ENCODE measurements around the gene BATF3. TPM values are rescaled to one million over a fixed set of nuclear protein-coding genes. Genes with fewer than 3 reads are reported as not detected.
"Not testable (repeated sequence)": the region's sequence is repeated elsewhere in the genome, so short reads cannot be mapped to it uniquely, and the experiment has no call there.

Gene BATF3
- total RNA-seq, 4 donors from 2014 or later: 1.2 to 1.6 (median 1.2) TPM

GRCh38 chr1:212713465-212714136 lies 14.0 kb upstream of the BATF3 start:
- Histone ChIP-seq H3K36me3 (no peaks in the 10 kb centered on the region), H3K27ac (no peak overlapping the region), H3K4me3 (replicated peaks in 1 of 3) (no peak overlapping the region), H3K4me1 (no peaks in the 10 kb centered on the region), H3K9me3 (no peaks in the 10 kb centered on the region), H3K27me3 (no peaks in the 10 kb centered on the region)
- intact Hi-C loops (cut with DNase I): no loop called here
- no peak for TF ChIP-seq POLR2A (IDR thresholded peaks at IDR 0.05)
- no peak for TF ChIP-seq CTCF (IDR thresholded peaks at IDR 0.05)
- DNase-seq: no peak
- WGBS, 2 donors: 84 to 85% methylated on average over 5 of the region's 5 CpGs

GRCh38 chr1:212712451-212713303 lies 13.0 kb upstream of the BATF3 start:
- no peaks in the 10 kb centered on the region for H3K27me3 ChIP-seq
- WGBS, 2 donors: 80 to 91% methylated on average over 4 of the region's 4 CpGs
- DNase-seq: no peak
- H3K9me3 ChIP-seq: no peaks in the 10 kb centered on the region
- H3K4me3 ChIP-seq (replicated peaks in 1 of 3): no peak overlapping the region
- H3K27ac ChIP-seq: no peak overlapping the region
- H3K4me1 ChIP-seq: no peaks in the 10 kb centered on the region
- no peak for TF ChIP-seq CTCF (IDR thresholded peaks at IDR 0.05)
- intact Hi-C loops (cut with DNase I): no loop called here
- no peaks in the 10 kb centered on the region for H3K36me3 ChIP-seq

- H3K27ac ChIP-seq; H3K4me1 ChIP-seq; intact Hi-C loops (cut with DNase I); H3K36me3 ChIP-seq; H3K27me3 ChIP-seq; DNase-seq; H3K9me3 ChIP-seq; H3K4me3 ChIP-seq (replicated peaks in 1 of 3): not testable (repeated sequence)
- WGBS, 2 donors: 93 to 96% methylated on average over 8 of the region's 8 CpGs
Measured at GRCh38 chr1:212711974-212712373, 12.3 kb upstream of the BATF3 start.

GRCh38 chr1:212710566-212710965 lies 10.9 kb upstream of the BATF3 start:
- Histone ChIP-seq H3K36me3 (no peaks in the 10 kb centered on the region), H3K27ac (no peak overlapping the region), H3K4me1 (no peaks in the 10 kb centered on the region), H3K9me3 (no peaks in the 10 kb centered on the region), H3K27me3 (no peaks in the 10 kb centered on the region), H3K4me3 (replicated peaks in 1 of 3) (no peak overlapping the region)
- intact Hi-C loops (cut with DNase I): no loop called here
- 72 to 75% methylated on average over 6 of the region's 6 CpGs for WGBS, 2 donors
- DNase-seq: no peak
- no peak for TF ChIP-seq CTCF (IDR thresholded peaks at IDR 0.05)
- no peak for TF ChIP-seq POLR2A (IDR thresholded peaks at IDR 0.05)

GRCh38 chr1:212703991-212704564 lies 4.4 kb upstream of the BATF3 start:
- H3K27ac ChIP-seq: no peak overlapping the region
- H3K9me3 ChIP-seq: no peaks in the 10 kb centered on the region
- WGBS, 2 donors: 82 to 89% methylated on average over 9 of the region's 9 CpGs
- H3K4me3 ChIP-seq (replicated peaks in 1 of 3): no peak overlapping the region
- TF ChIP-seq POLR2A (IDR thresholded peaks at IDR 0.05): no peak
- TF ChIP-seq CTCF (IDR thresholded peaks at IDR 0.05): no peak
- H3K36me3 ChIP-seq: no peaks in the 10 kb centered on the region
- H3K27me3 ChIP-seq: no peaks in the 10 kb centered on the region
- peaks cover 13 to 16% of the 10 kb centered on the region in 2 donors for H3K4me1 ChIP-seq
- intact Hi-C loops (cut with DNase I): no loop called here
- DNase-seq: no peak

Data from thyroid gland (tissue), 4 donors.